ENCODE results near the gene S100A8.

Gene S100A8

DNA sequence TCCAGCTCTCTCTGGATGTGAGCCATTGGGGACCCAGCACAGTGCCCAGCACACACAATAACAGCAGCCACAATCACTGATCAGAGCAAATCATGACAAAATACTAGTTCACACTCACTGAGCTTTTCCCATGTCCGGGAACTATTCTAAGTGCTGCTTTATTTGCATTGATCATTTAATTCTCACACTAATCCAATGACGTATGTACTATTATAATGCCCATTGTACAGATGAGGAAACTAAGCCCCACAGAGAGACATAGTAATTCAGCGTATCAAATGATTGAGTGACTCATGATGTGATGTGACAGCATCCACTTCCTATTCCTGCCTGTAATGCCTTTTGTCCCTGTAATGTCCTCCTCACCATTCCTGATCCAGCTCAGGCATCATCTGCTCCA, 1.9 kb upstream of the S100A8 start:
- no peak for DNase-seq (ENCODE audit: low read depth in 1 of 2, low spot score in 1 of 2)

DNA sequence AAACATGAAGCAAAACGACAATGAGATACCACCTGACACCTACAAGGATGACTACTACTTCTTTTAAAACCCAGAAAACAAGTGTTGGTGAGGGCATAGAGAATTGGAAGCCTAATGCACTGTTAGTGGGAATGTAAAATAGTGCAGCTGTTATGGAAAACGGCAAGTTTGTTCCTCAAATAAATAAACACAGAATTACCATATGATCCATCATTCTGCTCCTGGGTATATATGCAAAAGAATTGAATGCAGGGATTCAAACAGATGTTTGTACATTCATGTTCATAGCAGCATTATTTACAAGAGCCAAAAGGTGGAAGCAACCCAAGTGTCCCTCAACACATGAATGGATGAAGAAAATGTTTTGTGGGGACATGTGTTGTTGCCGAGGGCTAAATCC, 1.4 kb upstream of the S100A8 start:
- no peak for DNase-seq (ENCODE audit: low read depth in 1 of 2, low spot score in 1 of 2)

DNA sequence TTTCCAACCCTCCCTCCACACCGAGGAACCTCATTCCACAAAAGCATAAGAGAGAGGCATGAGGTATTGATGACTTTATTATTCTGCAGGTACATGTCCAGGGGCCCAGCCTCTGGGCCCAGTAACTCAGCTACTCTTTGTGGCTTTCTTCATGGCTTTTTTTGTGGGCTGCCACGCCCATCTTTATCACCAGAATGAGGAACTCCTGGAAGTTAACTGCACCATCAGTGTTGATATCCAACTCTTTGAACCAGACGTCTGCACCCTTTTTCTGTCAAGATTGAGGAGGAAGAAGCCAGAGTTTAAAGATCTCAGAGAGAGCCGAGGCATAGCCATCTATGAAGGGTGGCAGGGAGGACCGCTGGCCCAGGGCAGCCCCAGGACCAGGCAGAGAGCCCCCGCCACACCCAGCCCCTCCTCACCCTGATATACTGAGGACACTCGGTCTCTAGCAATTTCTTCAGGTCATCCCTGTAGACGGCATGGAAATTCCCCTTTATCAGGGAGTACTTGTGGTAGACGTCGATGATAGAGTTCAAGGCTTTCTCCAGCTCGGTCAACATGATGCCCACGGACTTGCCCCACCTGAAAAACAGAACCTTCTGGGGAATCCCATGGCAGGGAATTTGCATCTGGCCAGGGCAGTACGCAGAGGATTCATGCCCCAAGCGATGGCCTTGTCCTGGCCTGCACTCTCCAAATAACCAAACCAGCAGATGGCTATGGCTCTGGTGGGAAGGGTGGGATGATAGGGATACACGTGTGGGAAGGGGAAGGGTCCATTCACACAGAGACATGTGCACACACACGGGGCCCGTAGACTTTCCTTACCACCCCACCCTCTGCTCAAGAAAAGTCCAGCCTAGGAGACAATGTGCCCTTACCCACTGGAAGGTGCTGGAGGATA, 647 bp downstream of the S100A8 start:
- DNase-seq (ENCODE audit: low read depth in 1 of 2, low spot score in 1 of 2): no peak

DNA sequence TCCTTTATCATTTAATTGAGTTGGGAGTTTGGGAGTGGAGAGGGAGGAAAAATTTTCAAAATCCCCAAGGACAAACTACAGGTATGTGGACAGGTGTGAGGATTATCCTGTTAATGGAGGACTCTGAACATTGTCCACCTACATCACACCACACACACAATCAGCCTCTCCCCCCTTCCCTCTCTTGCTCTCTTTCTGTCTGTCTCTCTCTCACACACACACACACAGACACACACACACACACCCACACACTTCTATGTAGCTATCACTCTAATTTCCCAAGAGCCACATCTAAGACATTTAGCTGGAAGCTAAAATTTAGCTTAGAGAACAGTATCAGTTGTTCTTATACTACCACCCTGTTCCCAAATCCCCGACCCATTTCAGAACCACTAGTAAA, 1.5 kb downstream of the S100A8 start:
- DNase-seq (ENCODE audit: low read depth in 1 of 2, low spot score in 1 of 2): no peak

DNA sequence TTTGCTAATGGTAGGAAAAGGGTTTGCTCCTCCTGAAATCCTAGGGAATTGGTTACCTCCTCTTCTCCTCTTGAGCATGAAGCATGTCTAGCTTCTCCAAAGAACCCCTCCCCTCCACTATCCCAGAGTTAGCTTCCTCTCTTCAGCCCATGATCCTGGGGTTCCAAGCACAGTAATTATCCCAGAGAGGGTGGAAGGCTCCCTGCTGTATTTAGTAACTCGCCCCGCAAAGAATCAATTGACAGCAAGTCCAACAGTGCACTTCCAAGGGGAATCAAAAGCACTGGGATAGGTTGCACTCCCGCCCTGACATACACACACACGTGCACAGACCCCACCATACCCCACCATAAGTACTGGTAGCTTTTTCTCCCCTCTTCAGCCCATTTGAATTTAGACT, 3.1 kb downstream of the S100A8 start:
- DNase-seq (ENCODE audit: low read depth in 1 of 2, low spot score in 1 of 2): no peak

DNA sequence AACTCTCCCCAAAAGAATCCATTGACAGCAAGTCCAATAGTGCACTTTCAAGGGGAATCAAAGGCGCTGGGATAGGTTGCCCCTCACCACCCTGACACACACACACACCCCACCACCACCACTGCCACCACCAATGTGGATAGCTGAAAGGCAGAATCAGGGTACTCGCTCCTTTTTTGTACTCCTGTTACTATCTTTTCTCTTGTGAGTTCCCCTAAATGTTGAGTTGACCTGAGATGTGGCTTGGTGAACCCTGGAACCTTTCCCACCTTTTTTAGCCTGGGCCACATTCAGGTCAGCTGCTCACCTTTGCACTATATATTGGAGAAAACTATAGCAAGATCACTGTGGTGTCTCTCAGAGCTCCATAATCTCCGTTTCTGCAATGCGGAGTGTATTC, 3.9 kb downstream of the S100A8 start:
- no peak for DNase-seq (ENCODE audit: low read depth in 1 of 2, low spot score in 1 of 2)

DNA sequence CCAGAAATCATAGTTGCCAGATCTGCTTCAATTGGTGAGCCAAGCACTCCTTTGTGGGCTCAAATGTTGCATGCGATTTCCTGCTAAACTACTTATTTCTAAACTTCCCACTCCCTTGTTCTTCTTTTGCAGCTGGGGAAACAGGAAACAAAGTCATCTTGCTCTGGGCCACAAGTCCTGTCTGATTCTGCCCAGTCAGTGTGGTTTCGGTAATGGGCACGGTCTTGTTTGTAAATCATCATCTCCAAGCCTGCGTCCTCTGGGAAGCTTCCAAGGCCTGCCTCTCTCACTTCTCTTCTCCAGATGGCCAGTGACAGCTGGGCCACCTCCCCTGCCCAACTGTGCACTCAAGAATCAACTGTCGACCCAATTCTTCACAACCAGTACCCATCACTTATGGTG, 4.4 kb downstream of the S100A8 start:
- DNase-seq (ENCODE audit: low read depth in 1 of 2, low spot score in 1 of 2): no peak

DNA sequence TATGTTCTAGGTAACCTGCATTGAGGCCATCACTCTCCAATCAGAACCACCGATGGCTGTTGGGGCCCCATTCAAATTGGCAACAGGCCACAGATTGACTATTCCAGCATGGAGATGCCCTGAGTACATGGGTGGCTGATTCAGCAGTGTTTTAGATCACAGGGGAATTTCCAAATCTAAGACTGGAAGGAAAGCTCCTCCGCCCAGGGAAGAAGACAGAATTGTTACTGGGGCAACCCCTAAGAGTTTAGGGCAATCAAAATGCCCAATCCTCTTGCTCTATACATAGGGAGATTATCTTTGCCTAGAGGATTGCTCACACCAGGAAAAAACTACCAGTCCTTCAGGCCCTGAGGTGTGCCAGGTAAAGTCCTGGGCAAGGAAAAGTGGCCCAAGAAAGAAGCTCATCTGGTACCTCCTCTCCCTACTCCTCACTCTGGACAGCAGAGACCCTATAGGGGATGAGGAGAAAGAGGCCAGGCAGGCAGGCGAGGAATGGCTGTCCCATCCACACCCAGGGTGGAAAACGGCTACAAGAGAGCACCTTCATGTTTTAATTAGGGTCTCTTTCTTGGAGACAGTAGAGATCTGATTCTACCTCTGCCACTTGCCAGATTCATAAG, 5.8 kb downstream of the S100A8 start:
- no peak for DNase-seq (ENCODE audit: low read depth in 1 of 2, low spot score in 1 of 2)

DNA sequence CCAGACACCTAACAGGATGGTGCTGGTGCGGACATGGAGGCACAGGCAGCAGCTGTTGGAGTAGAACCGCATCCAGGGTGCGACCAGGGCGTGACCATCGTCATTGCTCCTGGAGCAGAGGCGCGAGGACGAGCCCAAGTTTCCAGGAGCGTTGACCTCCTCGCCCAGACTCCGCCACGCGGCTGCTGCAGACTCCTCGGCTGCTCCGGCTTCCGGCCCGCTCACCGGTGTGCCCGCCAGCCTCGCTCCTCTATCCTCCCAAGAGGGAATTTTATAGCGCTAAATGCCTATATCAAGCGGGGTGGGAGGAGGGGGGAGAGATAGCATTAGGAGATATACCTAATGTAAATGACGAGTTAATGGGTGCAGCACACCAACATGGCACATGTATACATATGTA, 10.2 kb downstream of the S100A8 start:
- DNase-seq (ENCODE audit: low read depth in 1 of 2, low spot score in 1 of 2): no peak

DNA sequence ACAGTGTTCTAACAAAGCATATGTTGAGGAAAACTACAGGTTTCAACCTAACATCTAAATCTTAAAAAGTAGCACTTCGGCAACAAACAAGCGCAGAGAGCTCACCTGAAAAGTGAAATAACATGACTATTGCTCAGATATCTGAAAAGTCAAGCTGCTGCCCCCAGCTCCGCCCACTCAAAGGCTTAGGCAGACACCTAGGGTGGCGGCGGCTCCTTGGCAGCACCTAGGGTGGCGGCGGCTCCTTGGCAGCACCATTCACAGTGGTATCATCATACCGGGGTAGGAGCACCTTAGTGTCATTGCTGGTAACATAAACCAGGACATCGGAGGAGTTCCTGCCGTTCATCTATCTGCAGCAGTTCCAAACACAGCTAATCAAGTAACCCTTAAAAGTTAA, 11.3 kb downstream of the S100A8 start:
- DNase-seq (ENCODE audit: low read depth in 1 of 2, low spot score in 1 of 2): no peak

DNA sequence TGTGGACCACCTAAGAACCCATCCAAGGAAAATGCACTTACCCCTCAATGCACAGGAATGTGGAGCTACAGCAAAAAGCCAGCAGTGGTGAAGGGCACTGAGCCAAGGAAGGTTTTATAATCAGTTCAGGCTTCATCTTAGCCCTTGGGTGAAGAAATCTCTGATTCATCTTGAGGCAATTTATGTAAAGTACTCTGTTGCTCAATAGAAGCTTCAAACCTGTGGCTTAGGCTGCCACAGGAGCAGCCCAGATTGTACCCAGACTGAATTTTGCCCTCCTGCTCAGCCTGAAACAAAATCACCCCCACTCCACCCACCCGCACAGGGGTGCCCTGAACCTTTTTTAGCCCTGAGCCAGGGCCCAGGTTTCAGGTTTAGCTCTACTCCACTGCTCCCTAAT, 15.4 kb downstream of the S100A8 start, which contains the start of gene S100A12:
TSS of gene S100A12 (minus strand) at position 111 of the 400 bp plus-strand sequence. CDS start 1,029 bp downstream, outside the sequence.
- DNase-seq (ENCODE audit: low read depth in 1 of 2, low spot score in 1 of 2): no peak

DNA sequence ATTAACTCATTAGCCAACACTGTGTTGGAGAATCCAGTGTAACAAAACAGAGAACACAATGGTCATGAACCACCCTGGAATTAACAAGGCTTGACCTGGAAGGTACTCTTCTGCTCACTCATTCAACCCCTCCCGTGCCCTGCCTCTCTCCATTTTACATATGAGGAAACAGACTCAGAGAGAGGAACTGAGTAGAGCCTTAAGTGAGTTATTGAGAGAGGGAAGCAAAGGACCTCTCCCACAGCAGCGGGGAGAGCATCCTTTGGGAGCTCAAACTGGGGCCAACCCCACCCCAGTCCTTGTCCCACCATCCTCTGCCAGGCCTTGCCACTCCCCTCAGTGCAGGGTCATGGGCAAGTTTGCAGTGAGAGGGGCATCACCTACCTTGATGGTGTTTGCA, 16.8 kb downstream of the S100A8 start:
- no peak for DNase-seq (ENCODE audit: low read depth in 1 of 2, low spot score in 1 of 2)

DNA sequence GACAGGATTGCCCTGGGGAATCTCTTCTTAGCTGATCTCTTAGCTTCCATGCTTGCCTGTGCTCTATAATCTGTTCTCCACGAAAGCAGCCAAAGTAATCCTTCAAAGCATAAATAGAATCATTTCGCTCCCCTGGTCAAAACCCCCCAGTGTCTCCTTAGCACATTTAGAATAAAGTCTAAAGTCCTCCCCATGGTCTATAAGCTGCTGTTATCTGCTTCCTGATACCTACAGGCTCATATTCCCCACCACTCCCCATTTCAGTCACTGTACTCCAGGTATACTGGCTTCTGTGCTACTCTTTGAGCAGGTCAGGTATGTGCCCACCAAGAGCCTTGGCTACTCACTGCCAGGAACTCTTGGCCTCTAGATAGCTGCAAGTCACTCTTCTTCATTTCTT, 18.3 kb downstream of the S100A8 start:
- DNase-seq (ENCODE audit: low read depth in 1 of 2, low spot score in 1 of 2): no peak

DNA sequence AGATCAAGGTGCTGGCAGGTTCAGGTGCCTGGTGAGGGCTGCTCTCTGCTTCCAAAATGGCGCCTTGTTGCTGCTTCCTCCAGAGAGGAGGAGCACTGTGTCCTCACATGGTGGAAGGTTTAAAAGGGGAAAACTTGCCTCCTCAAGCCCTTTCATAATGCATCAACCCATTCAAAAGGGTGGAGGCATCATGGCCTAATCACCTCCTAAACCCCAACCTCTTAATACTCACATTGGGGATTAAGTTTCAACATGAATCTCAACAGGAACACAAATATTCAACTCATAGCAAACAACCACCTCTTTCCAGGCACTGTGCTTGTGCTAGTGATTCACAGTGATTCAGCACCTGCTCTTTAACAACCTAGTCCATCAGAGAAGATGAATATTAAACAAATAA, 19.6 kb downstream of the S100A8 start:
- no peak for DNase-seq (ENCODE audit: low read depth in 1 of 2, low spot score in 1 of 2)

DNA sequence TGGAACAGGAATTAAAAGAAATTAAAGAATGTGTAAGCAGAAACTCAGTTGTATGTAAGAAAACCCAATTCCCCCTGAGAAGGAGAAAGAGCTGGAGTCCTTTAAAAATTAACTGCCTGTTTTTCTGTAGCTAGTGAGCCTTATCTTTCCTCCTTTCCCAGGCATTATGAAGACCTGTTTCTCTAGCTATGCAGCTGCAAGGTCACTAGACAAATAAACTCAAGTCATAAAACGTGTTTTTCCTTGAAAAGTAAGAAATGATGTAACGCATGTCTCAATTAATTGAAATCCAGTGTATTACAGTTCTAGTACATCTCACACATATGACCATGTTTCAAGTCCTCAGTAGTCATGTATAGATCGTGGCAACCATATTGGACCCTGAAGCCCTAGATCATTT, 20.7 kb downstream of the S100A8 start:
- DNase-seq (ENCODE audit: low read depth in 1 of 2, low spot score in 1 of 2): no peak

DNA sequence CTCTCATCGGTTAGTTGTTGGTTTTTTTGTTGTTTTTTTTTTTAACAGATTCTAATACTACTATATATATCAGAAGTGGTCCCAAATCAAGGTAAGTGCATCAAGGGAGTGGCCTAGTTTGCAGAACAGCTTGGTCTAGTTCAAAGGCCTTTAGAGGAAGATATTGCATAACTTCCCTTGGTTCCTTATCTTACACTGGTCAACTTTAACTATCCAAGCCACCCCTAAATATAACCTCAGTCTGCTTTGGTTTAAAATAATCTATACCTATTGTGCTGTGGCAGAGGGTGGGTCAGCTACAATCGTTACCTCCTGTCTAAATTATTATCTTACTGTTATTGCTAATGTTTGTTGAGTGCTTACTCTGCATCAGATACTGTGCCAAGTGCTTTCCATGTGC, 22.4 kb downstream of the S100A8 start:
- DNase-seq (ENCODE audit: low read depth in 1 of 2, low spot score in 1 of 2): no peak

DNA sequence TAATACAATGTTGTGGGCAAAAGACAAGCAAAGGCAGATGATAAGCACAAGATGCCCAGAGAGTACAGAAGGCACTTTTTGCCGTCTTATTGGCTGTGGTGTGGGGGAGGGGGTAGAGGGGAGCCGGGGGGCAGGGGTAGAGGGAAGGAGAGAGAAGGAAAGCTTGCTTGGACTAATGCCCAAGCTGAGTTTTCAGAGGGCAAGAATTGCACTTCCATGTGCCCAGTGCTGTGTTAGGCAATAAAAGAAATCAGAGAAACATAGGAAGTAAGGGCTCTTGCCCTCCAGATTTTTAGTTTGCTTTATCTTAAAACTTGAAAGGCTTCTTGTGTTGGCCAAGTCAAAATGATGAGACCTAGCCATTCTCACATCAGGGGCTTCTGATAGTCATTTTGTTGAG, 23.8 kb downstream of the S100A8 start:
- no peak for DNase-seq (ENCODE audit: low read depth in 1 of 2, low spot score in 1 of 2)

DNA sequence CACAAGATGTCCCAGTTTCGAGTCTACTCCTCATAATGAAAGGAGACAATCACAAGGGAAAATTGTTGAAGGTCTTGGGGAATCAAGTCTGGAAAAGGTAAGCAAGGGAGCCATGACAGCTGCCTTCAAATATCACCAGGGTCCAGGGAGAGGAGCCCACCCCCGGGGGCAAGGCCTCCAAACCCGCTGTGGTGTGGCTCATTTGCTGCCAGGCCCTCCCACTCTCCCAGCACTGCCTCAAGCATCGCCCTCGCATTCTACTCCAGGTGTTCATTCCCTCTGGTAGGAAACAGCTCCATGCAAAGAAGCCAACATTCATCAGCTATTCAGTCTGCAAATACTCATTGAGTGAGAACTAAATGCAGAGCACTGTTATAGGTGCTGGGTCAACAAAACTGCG, 24.6 kb downstream of the S100A8 start:
- no peak for DNase-seq (ENCODE audit: low read depth in 1 of 2, low spot score in 1 of 2)

DNA sequence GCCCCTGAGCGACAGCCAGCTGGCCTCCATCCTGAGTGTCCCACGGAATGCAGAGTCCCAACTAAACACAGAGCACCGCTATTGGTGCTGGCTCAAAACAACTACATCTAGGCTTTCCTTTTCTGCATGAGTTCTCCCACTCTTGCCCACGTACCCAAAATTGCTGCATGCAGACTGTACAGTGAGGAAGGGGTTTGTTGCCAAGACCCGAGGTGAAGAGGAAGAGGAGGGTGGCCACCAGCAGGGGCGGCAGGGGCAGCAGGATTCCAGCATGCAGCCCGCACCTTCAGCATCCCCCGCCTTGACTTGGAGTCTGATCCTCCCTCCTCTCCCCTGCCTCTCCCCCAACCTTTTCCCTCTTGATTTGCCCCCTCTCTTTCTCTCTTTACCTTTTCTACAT, 25.2 kb downstream of the S100A8 start:
- DNase-seq (ENCODE audit: low read depth in 1 of 2, low spot score in 1 of 2): no peak

DNA sequence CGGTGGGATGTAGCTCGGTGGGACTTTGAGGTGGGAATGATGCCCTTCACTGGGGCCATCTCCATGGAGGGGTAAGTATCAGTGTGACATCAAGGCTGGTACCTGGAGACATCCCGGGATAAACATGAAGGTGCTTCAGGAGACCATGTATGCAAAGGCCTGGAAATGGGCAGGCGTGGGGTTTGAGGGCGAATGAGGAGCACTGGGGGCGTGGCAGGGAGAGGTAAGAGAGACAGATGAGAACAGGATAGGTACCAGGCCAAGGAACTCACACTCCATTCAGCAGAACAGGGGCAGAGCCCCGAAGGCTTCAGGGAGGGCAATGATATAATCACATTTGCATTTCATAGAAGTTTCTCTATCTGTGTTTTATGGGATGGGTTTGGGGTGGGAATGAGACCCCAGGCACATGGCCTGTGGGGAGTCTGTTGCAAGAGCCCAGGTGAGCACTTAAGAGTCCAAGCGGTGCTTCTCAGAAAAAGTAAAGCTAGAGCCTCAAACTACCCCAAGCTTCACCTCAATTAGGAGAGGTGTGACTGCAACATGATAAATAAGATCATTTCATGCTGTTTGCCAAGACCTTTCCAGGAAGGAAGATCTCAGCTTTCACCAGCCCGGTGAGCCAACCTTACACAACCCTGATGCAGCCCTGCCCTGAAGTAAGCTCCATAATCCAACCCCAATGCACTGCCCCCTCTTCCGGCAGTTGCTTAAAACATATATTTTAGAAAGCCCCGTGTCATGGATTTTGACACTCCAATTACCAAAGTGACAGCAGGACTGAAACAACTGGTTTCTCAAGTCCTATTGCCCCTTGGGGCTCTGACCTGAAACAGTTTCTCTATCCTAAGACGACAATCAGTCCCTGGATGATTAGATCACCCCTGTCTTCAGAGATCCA, 25.9 kb downstream of the S100A8 start:
- DNase-seq (ENCODE audit: low read depth in 1 of 2, low spot score in 1 of 2): no peak

DNA sequence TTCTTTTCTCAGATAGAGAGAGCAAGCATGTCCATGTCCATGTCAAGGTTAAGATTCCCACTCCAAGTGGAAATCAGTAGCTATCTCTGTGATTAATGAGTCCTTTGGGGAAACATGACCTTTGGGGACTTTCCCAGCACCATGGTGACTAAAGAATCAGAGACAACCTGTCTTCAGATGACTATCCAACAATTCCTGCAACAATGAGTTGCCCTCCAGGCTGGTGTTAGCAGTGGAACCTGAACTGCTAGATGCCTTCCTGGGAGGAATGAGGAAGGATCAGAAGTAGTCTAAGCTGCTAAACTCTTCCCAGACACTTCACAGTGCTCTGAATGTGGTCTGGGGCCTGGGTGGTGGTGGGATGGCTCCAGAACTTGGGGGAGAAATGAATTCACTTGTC, 26.7 kb downstream of the S100A8 start:
- DNase-seq (ENCODE audit: low read depth in 1 of 2, low spot score in 1 of 2): no peak

DNA sequence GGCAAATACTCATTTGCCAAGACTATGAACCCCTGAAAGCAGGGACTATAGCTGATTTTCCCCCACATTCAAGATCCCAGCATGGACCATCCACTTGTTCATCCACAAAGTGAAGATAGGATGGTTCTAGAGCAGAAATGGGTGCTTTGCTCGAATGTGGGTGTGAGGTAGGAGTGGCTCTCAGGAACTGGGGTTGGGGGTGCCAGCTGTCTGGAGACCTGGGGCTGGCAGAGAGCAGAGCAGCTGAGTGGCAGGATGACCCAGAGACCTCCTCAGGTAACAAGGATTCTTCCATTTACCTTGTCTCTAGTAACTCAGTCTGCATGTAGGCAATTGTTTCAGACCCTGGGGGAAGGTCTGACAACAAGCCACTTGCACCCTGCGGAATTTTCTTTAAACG, 27.2 kb downstream of the S100A8 start:
- no peak for DNase-seq (ENCODE audit: low read depth in 1 of 2, low spot score in 1 of 2)
